Measurements from ENCODE around the gene HBE1.
"Not testable (repeated sequence)": the region's sequence is repeated elsewhere in the genome, so short reads cannot be mapped to it uniquely, and the experiment has no call there.

The HBE1 gene

DNA sequence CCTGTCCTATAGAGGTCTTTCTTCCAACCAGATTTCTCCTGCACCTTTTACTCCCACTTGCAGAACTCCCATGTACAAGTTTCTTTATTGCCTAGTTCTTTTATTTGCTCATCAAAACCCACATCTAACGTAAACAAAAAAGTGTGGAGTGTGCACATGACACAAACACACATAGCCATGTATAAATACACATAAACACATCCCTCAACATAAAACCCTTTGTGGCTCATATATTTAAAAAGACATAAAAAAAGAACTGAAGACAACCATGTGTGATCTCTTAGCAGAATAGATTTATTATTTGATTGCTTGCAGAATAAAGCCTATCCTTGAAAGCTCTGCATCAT lies 16.9 kb downstream of the HBE1 start:
- TF ChIP-seq JUND (IDR thresholded peaks at IDR 0.05; ENCODE audit: low read depth) = no peak
- DNase-seq (ENCODE audit: low read depth in 1 of 2, low spot score in 1 of 2) = no peak
- in situ Hi-C loops (cut with HindIII; ENCODE audit: low pct_unique_long_range_greater_than_20kb, low sequenced_read_pairs) = no loop called here

DNA sequence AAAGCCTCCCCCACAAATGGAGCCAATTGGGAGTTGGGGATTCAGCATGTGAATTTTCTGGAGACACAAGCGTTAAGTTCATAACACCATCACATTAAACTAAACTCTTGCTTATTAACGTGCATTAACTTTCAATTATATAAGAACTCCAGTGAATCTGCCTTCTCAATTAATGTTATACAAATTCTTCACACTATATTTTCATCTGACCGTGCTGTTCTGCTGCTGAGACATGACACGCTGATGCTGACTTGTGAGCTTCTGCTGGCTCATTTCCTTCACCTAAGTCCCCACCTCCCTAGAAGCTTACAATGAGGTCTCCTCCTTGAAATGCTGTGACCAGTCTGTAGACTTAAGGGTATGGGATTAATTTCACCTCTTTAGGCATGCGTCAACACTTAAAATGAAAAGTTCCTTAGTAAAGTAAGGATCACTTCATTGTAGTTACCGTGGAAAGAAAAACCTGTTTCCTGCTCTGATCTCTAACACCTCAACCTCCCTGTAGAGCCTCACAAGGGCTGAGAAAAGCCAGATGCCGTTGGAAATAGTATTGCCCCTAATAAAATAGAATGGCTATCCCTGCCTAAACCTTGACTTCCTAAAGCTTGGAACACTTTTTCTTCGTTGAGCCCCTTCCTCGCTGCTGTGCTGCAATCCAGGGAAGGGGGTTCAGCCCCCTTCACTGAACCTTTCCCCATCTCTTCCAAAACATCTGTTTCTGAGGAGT lies 17.4 kb downstream of the HBE1 start:
- in situ Hi-C loops (cut with HindIII; ENCODE audit: low pct_unique_long_range_greater_than_20kb, low sequenced_read_pairs) = no loop called here
- no peak for TF ChIP-seq JUND (IDR thresholded peaks at IDR 0.05; ENCODE audit: low read depth)
- DNase-seq (ENCODE audit: low read depth in 1 of 2, low spot score in 1 of 2) = no peak

DNA sequence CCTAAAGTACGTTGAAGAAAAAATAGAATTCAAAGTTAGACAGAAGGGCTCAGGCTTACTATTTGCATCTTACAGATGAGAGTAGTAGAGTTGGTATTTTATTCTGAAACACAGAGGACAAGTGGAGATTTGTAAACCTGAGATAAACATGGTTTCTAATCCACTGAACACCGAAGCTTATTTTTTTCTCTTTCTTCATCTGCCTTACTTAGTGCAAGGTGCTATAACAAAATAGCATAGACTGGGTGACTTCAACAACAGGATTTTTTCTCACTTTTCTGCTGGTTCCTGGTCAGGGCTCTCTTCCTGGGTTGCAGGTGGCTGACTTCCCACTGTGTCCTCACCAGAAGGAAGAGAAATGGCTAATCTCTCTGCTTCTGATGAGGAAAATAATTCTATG lies 18.0 kb downstream of the HBE1 start:
- DNase-seq (ENCODE audit: low read depth in 1 of 2, low spot score in 1 of 2) = no peak
- in situ Hi-C loops (cut with HindIII; ENCODE audit: low pct_unique_long_range_greater_than_20kb, low sequenced_read_pairs) = no loop called here
- no peak for TF ChIP-seq JUND (IDR thresholded peaks at IDR 0.05; ENCODE audit: low read depth)

DNA sequence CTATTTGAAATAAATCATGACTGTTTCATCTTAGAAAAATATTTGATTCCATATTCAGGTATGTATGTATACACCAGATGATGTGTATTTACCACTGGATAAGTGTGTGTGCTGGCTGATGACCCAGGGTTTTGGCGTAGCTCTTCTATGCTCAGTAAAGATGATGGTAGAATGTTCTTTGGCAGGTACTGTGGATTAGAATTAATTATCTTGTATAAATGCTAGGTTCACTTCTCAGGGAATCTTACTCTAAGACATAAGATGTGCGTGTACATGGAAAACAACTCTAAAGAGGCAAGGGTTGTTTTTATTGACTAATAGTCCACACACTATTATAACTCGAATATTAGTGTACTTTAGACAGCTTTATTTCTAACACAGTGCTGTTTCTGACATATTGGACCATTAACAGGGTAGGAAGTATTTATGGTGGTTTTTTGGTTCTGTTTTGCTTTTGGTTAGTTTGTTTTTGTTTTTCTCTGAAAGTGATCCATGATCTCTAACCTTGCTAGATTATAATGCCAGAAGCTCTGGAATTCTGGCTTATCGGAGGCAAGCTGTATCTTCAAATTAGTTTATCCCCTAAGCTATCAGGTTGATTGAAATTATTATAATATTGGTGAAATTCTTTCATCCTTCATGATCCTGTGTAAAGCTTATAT lies 19.1 kb downstream of the HBE1 start:
- in situ Hi-C loops (cut with HindIII; ENCODE audit: low pct_unique_long_range_greater_than_20kb, low sequenced_read_pairs) = no loop called here
- no peak for TF ChIP-seq JUND (IDR thresholded peaks at IDR 0.05; ENCODE audit: low read depth)
- DNase-seq (ENCODE audit: low read depth in 1 of 2, low spot score in 1 of 2) = no peak

DNA sequence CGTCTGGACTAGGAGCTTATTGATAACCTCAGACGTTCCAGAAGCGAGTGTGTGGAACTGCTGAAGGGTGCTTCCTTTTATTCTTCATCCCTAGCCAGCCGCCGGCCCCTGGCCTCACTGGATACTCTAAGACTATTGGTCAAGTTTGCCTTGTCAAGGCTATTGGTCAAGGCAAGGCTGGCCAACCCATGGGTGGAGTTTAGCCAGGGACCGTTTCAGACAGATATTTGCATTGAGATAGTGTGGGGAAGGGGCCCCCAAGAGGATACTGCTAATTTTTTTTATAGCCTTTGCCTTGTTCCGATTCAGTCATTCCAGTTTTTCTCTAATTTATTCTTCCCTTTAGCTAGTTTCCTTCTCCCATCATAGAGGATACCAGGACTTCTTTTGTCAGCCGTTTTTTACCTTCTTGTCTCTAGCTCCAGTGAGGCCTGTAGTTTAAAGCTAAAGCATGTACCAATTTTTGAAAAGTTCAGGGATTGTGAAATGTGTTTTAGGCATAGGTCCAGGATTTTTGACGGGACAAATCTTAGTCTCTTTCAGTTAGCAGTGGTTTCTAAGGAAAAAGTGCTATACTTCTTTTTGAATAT lies 19.8 kb downstream of the HBE1 start, which contains the start of gene HBG1:
TSS of gene HBG1 (minus strand) at position 51 of the 590 bp plus-strand sequence. CDS start 53 bp downstream, outside the sequence.
- in situ Hi-C loops (cut with HindIII; ENCODE audit: low pct_unique_long_range_greater_than_20kb, low sequenced_read_pairs); DNase-seq (ENCODE audit: low read depth in 1 of 2, low spot score in 1 of 2): not testable (repeated sequence)

DNA sequence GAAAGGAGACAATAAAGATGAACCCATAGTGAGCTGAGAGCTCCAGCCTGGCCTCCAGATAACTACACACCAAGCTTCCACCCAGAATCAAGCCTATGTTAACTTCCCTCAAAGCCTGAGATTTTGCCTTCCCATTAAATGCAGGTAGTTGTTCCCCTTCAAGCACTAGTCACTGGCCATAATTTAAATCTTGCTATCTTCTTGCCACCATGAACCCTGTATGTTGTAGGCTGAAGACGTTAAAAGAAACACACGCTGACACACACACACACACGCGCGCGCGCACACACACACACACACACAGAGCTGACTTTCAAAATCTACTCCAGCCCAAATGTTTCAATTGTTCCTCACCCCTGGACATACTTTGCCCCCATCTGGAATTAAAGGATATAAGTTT lies 21.2 kb downstream of the HBE1 start:
- not testable (repeated sequence) for DNase-seq (ENCODE audit: low read depth in 1 of 2, low spot score in 1 of 2)

DNA sequence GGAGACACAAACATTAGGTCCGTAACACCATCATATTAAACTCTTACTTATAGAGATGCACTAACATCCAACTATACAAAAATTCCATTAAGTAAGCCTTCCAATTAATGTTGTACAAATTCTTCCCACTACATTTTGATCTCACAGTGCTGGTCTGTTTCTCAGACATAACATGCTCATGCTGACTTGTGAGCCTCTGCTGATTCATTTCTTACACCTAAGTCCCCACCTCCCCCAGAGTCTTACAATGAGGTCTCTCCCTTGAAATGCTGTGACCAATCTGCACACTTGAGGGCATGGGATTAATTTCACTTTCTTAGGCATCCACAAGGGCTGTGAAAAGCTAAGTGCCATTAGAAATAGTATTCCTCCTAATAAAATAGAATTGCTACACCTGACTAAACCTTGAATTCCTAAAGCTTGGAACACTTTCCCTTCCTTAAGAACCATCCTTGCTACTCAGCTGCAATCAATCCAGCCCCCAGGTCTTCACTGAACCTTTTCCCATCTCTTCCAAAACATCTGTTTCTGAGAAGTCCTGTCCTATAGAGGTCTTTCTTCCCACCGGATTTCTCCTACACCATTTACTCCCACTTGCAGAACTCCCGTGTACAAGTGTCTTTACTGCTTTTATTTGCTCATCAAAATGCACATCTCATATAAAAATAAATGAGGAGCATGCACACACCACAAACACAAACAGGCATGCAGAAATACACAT lies 22.1 kb downstream of the HBE1 start:
- in situ Hi-C loops (cut with HindIII; ENCODE audit: low pct_unique_long_range_greater_than_20kb, low sequenced_read_pairs) = no loop called here
- TF ChIP-seq JUND (IDR thresholded peaks at IDR 0.05; ENCODE audit: low read depth) = no peak
- no peak for DNase-seq (ENCODE audit: low read depth in 1 of 2, low spot score in 1 of 2)

More for the DNA sequence above, 21.2 kb downstream of the HBE1 start:
- in situ Hi-C loops (cut with HindIII; ENCODE audit: low pct_unique_long_range_greater_than_20kb, low sequenced_read_pairs) = not testable (repeated sequence)

DNA sequence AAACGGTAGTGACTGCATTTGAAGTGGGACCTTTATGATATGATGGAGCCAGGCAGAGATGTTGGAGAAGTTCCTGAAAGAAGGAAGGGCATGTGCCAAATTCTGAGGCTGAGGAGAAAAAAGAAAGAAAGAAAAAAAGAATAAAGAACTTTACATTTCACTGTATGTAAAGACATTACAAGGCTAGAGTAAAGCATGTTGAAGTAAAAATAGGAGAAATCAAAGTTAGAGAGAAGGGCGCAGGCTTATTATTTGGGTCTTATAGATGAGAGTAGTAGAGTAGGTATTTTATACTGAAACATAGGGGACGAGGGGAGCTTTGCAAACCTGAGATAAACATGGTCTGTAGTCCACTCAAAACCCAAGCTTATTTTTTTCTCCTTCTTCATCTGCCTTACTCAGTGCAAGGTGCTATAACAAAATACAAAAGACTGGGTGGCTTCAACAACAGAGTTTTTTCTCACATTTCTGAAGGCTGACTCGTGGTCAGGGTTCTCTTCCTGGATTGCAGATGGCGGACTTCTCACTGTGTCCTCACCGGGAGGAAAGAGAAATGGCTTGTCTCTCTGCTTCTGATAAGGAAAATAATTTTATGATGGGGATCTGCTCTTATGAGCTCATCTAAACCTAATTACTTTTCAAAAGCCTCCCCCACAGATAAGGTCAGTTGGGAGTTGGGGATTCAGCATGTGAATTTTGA lies 22.8 kb downstream of the HBE1 start:
- no peak for TF ChIP-seq JUND (IDR thresholded peaks at IDR 0.05; ENCODE audit: low read depth)
- no peak for DNase-seq (ENCODE audit: low read depth in 1 of 2, low spot score in 1 of 2)
- in situ Hi-C loops (cut with HindIII; ENCODE audit: low pct_unique_long_range_greater_than_20kb, low sequenced_read_pairs) = no loop called here

DNA sequence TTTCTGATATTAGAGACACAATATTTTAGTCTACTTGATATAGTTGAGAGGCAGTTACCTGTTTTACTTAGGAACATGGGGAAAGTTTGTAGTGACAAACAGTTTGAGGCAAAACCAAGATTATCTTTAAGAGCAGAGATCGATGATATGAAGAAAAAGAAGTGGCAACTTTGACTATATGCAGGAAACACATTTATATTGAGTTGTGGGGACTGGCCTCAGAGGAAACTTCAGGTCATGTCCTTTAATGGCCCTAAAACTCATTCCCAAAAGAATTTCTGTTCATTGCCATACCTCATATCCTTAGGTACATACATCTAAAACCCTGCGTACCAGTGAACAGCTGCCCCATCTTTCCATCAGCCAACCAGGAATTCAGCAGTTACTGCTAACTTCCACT lies 24.6 kb downstream of the HBE1 start:
- in situ Hi-C loops (cut with HindIII; ENCODE audit: low pct_unique_long_range_greater_than_20kb, low sequenced_read_pairs) = no loop called here
- TF ChIP-seq JUND (IDR thresholded peaks at IDR 0.05; ENCODE audit: low read depth) = no peak

DNA sequence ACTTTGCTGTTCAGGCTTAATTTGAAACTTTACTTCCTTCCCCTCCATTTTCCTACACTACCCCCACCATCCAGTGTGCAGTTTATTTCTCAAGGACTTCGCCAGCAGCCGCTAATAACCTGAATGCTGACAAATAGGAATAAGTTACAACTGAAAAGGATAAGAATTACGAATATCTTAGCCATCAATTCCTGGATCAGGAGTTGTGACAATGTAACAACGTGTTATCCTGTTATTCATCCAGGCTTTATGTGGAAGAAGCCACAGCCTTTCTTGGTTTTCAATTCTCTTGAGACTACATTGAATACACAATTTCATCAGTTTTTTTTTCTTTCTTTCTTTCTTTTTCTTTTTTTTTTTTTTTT lies 25.9 kb downstream of the HBE1 start:
- in situ Hi-C loops (cut with HindIII; ENCODE audit: low pct_unique_long_range_greater_than_20kb, low sequenced_read_pairs) = no loop called here
- DNase-seq (ENCODE audit: low read depth in 1 of 2, low spot score in 1 of 2) = no peak

More for the DNA sequence above, 24.6 kb downstream of the HBE1 start:
- DNase-seq (ENCODE audit: low read depth in 1 of 2, low spot score in 1 of 2) = no peak

DNA sequence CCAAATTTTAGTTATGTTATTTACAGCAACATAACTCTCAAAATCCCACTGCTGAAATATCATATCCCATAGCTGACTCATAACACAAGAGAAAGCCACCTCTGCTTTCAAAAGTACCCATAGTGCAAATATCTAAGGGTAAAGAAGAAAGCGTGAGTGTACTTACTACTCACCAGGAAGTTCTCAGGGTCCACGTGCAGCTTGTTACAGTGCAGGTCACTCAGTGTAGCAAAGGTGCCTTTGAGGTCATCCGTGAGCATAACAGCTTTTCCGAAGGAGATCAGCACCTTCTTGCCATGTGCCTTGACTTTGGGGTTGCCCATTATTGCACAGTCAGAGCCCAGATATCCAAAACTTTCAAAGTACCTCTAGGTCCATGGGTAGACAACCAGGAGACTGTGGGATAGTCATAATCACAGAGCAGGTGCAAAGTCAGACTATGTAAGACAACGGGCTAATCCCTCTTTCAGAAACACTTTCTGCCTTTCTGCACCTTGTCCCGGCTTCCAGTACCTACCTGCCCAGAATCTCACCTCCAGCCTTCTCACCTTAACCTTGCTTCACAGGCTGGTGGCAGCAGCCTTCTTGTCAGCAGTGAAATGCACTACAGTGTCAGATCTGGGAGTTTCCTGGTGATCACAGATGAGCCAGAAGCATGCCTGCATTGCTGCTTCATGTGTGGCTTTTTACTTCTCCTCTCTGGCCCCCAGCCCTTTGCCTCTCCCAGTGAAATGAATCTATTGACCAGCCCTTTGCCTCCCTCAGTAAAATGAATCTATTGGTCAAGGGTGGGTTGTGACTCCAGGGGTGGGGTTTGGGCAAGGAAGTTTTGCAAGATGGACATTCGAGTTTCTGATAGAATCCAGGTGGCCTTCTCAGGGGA lies 26.6 kb downstream of the HBE1 start:
- no peak for DNase-seq (ENCODE audit: low read depth in 1 of 2, low spot score in 1 of 2)
- no peak for TF ChIP-seq JUND (IDR thresholded peaks at IDR 0.05; ENCODE audit: low read depth)
- in situ Hi-C loops (cut with HindIII; ENCODE audit: low pct_unique_long_range_greater_than_20kb, low sequenced_read_pairs) = no loop called here

More for the DNA sequence above, 25.9 kb downstream of the HBE1 start:
- no peak for TF ChIP-seq JUND (IDR thresholded peaks at IDR 0.05; ENCODE audit: low read depth)
